Measurements from ENCODE around the gene ISCU.

- TF ChIP-seq REST (IDR thresholded peaks at IDR 0.05; ENCODE audit: low read depth) (no peak), YY1 (IDR thresholded peaks at IDR 0.05; ENCODE audit: low read depth) (no peak), FOXM1 (IDR thresholded peaks at IDR 0.05; ENCODE audit: borderline replicate concordance, low read depth) (no peak), MAX (IDR thresholded peaks at IDR 0.05) (no peak), EP300 (IDR thresholded peaks at IDR 0.05; ENCODE audit: borderline replicate concordance) (no peak), TEAD4 (IDR thresholded peaks at IDR 0.05) (no peak), RAD21 (IDR thresholded peaks at IDR 0.05; ENCODE audit: low read depth) (no peak), EGR1 (IDR thresholded peaks at IDR 0.05) (no peak), ZBTB7A (IDR thresholded peaks at IDR 0.05; ENCODE audit: low read depth) (no peak), CREB1 (IDR thresholded peaks at IDR 0.05; ENCODE audit: low read depth) (no peak), CEBPB (IDR thresholded peaks at IDR 0.05) (no peak), TCF12 (IDR thresholded peaks at IDR 0.05; ENCODE audit: low read depth) (no peak), NFIC (IDR thresholded peaks at IDR 0.05) (no peak), TAF1 (IDR thresholded peaks at IDR 0.05; ENCODE audit: low read depth) (no peak)
These were observed 39.9 kb downstream of the ISCU start for GRCh38 chr12:108602209-108602705.

All from Ishikawa (cell line).